ENCODE measurements around the gene ALKBH6.

DNA sequence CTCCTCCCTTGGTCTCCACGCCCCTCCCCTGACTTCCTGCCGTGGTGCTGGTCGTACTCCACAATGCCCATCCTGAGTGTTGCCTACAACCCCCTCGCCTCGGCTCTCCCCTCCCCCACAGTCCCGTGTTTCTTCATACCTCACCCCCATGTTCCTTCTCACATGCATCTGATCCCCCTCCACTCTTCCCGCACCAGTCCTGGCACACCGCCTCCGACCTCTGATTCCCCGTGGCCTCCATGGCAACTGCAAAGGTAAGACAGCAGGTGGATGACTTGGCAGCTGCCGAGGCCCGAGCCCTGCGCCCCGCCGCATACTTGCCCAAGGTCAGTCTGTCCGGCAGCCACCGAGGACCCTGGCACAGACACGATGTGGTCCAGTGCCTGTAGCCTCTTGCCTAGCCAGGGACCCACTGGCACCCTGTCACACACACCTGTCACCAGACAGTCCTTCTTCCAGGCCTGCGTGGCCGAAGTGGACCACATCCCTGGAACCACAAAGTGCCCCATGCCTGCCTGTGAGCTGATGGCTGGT lies 35.1 kb downstream of the ALKBH6 start:
- no peak for TF ChIP-seq ESRRG (CRISPR knock-in tag; IDR thresholded peaks at IDR 0.05)
- TF ChIP-seq ZNF70 (CRISPR knock-in tag; IDR thresholded peaks at IDR 0.05): no peak
- no peak for TF ChIP-seq OSR1 (CRISPR knock-in tag; IDR thresholded peaks at IDR 0.05)
- TF ChIP-seq ZNF565 (CRISPR knock-in tag; conservative IDR thresholded peaks at IDR 0.05; ENCODE audit: low read depth): no peak

Measured in SK-N-SH treated with all-trans-retinoic acid at 6 μM for 48 hours (cell line).